GM23248 (cell line): ENCODE data around the gene NINJ1.
"Not testable (repeated sequence)": the region's sequence is repeated elsewhere in the genome, so short reads cannot be mapped to it uniquely, and the experiment has no call there.

Experiments
- EZH2 ChIP-seq: fragments of 200-600 bp; sonication (generic); IDR thresholded peaks from 2 replicates; pipeline ENCODE4 v1.6.1; 2018; ENCODE audit warnings: antibody characterized with exemption, mild to moderate bottlenecking; ENCODE audit not compliant: insufficient read depth, poor library complexity, severe bottlenecking
- EZH2phosphoT487 ChIP-seq: fragments of 200-600 bp; sonication (generic); IDR thresholded peaks from 2 replicates; pipeline ENCODE4 v1.6.1; 2018; ENCODE audit warnings: antibody characterized with exemption, moderate library complexity, mild to moderate bottlenecking, low read depth; ENCODE audit not compliant: insufficient read depth

DNA sequence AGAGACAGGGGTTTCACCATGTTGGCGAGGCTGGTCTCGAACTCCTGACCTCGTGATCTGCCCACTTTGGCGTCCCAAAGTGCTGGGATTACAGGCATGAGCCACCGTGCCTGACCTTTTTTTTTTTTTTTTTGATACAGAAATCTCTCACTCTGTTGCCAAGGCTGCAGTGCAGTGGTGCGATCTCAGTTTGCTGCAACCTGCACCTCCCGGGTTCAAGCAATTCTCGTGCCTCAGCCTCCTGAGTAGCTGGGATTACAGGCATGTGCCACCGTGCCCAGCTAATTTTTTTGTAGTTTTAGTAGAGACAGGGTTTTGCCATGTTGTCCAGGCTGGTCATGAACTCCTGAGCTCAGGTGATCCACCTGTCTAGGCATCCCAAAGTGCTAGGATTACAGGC lies 16.5 kb downstream of the NINJ1 start:
- not testable (repeated sequence) for TF ChIP-seq EZH2, EZH2phosphoT487
